C4-2B (cell line): ENCODE results near the gene B3GNT9.

Experiments
- ZFX ChIP-seq: fragments of 450-650 bp; IDR thresholded peaks from 2 replicates; pipeline ENCODE4 v1.6.1; 2017
- TF ChIP-seq, protein P1 (sequence below): fragments of 450-650 bp; conservative IDR thresholded peaks from 2 replicates; pipeline ENCODE4 v1.5.1; 2017; ENCODE audit warnings: mild to moderate bottlenecking

DNA sequence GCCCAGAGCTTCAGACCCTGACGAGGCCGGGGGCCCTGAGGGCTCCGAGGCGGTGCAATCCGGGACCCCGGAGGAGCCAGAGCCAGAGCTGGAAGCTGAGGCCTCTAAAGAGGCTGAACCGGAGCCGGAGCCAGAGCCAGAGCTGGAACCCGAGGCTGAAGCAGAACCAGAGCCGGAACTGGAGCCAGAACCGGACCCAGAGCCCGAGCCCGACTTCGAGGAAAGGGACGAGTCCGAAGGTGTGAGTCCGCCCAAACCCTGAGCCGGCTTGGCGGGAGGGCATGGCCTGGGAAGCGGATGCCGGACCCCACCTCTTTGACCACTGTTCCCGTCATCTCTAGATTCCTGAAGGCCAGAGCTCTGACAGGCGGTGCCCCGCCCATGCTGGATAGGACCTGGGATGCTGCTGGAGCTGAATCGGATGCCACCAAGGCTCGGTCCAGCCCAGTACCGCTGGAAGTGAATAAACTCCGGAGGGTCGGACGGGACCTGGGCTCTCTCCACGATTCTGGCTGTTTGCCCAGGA is 24.0 kb upstream of the B3GNT9 start:
- TF ChIP-seq, protein P1, sequence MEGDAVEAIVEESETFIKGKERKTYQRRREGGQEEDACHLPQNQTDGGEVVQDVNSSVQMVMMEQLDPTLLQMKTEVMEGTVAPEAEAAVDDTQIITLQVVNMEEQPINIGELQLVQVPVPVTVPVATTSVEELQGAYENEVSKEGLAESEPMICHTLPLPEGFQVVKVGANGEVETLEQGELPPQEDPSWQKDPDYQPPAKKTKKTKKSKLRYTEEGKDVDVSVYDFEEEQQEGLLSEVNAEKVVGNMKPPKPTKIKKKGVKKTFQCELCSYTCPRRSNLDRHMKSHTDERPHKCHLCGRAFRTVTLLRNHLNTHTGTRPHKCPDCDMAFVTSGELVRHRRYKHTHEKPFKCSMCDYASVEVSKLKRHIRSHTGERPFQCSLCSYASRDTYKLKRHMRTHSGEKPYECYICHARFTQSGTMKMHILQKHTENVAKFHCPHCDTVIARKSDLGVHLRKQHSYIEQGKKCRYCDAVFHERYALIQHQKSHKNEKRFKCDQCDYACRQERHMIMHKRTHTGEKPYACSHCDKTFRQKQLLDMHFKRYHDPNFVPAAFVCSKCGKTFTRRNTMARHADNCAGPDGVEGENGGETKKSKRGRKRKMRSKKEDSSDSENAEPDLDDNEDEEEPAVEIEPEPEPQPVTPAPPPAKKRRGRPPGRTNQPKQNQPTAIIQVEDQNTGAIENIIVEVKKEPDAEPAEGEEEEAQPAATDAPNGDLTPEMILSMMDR = no peak
- TF ChIP-seq ZFX = no peak
